Endometrium (tissue), 2 donors: ENCODE results near the gene LRMDA.

Experiments
- FAIRE-seq: peaks from 2 replicates; lab custom pipeline; 2012; peaks lifted over from hg19 to GRCh38; lab: Jason Lieb, UNC
- donor health status: control.
- donor health status: control.

LRMDA gene

GRCh38 chr10:76210211-76210610 lies 778.8 kb downstream of the LRMDA start:
- FAIRE-seq, result no peak

GRCh38 chr10:76211691-76212090 lies 780.3 kb downstream of the LRMDA start:
- no peak for FAIRE-seq

GRCh38 chr10:76213876-76214275 lies 782.5 kb downstream of the LRMDA start:
- FAIRE-seq, result no peak

GRCh38 chr10:76218035-76218434 lies 786.6 kb downstream of the LRMDA start:
- FAIRE-seq, result no peak

GRCh38 chr10:76229341-76229740 lies 797.9 kb downstream of the LRMDA start:
- no peak for FAIRE-seq

GRCh38 chr10:76230921-76231285 lies 799.5 kb downstream of the LRMDA start:
- no peak for FAIRE-seq

- FAIRE-seq, result peak; percentile 58
Observed at GRCh38 chr10:76231286-76231934, 800.0 kb downstream of the LRMDA start.

- FAIRE-seq, result no peak
Observed at GRCh38 chr10:76234499-76235226, 803.2 kb downstream of the LRMDA start.

GRCh38 chr10:76236356-76236755 lies 804.9 kb downstream of the LRMDA start:
- no peak for FAIRE-seq

- FAIRE-seq, result no peak
Observed at GRCh38 chr10:76242956-76243355, 811.5 kb downstream of the LRMDA start.

- FAIRE-seq, result no peak
Observed at GRCh38 chr10:76244061-76244686, 812.8 kb downstream of the LRMDA start.

GRCh38 chr10:76245951-76246495 lies 814.6 kb downstream of the LRMDA start:
- FAIRE-seq, result no peak

- no peak for FAIRE-seq
Observed at GRCh38 chr10:76248649-76249200, 817.3 kb downstream of the LRMDA start.

GRCh38 chr10:76251841-76252671 lies 820.6 kb downstream of the LRMDA start:
- peak; percentile 98 for FAIRE-seq

GRCh38 chr10:76252733-76253132 lies 821.3 kb downstream of the LRMDA start:
- FAIRE-seq, result no peak

GRCh38 chr10:76255241-76255640 lies 823.8 kb downstream of the LRMDA start:
- FAIRE-seq, result no peak

- FAIRE-seq, result no peak
Observed at GRCh38 chr10:76257816-76258215, 826.4 kb downstream of the LRMDA start.

- no peak for FAIRE-seq
Observed at GRCh38 chr10:76265441-76266113, 834.2 kb downstream of the LRMDA start.

- FAIRE-seq, result no peak
Observed at GRCh38 chr10:76268530-76268929, 837.1 kb downstream of the LRMDA start.

- FAIRE-seq, result no peak
Observed at GRCh38 chr10:76268954-76269353, 837.5 kb downstream of the LRMDA start.

- no peak for FAIRE-seq
Observed at GRCh38 chr10:76270464-76270863, 839.0 kb downstream of the LRMDA start.
